NCI-H345 treated with DMSO at 0.1 percent for 48 hours (cell line): ENCODE measurements around the gene DHDH.
A peak's percentile ranks its signal among the peaks of the same experiment; 100 is the strongest.
"Not testable (repeated sequence)": the region's sequence is repeated elsewhere in the genome, so short reads cannot be mapped to it uniquely, and the experiment has no call there.

Experiments
- DNase-seq: peaks from one replicate; lab custom pipeline; 2025; ENCODE audit not compliant: unreplicated experiment; lab: John Stamatoyannopoulos, UW

The DHDH gene

GRCh38 chr19:48914181-48914580 lies 19.3 kb upstream of the DHDH start:
- no peak for DNase-seq

GRCh38 chr19:48915757-48916156 lies 17.7 kb upstream of the DHDH start:
- peak; percentile 76 for DNase-seq

DNA sequence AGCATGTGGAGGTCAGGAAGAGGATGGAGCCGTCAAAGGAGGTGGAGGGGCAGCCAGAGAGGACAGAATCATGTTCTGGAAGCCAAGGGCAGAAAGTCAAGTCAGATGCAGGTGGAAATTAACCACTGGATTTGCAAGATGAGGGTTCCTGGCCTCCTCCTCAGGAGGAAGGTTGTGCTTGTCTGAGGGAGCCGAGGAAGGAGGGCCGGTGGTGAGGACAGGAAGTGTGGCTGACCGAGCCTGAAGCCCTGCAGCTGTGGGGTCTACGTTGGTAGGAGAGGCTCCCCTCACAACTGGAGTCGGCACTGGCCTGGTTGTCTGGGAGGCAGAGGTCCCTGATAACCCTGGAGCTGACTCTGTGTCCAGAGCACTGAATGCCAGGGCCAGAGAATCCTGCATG lies 15.4 kb upstream of the DHDH start:
- no peak for DNase-seq

- DNase-seq, result no peak
These were observed 14.7 kb upstream of the DHDH start for GRCh38 chr19:48918801-48919247.

GRCh38 chr19:48919271-48919670 lies 14.2 kb upstream of the DHDH start:
- DNase-seq, result not testable (repeated sequence)

DNA sequence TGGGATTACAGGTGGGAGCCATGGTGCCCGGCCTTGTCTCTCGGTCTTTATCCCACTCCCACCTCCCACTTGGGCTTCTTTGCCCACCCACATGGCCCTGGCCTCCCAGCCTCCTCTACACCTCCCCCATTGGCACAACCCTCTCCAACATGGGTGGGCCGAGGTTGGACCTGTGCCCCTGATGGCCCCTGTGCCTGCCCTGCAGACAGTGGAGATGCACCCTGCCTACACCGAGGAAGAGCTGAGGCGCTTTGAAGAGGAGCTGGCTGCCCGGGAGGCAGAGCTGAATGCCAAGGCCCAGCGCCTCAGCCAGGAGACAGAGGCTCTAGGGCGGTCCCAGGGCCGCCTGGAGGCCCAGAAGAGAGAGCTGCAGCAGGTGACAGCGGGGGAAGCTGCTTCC lies 12.6 kb upstream of the DHDH start:
- DNase-seq, result no peak

GRCh38 chr19:48921721-48922500 lies 11.6 kb upstream of the DHDH start:
- no peak for DNase-seq

- no peak for DNase-seq
These were observed 10.7 kb upstream of the DHDH start for GRCh38 chr19:48922548-48923490.

DNA sequence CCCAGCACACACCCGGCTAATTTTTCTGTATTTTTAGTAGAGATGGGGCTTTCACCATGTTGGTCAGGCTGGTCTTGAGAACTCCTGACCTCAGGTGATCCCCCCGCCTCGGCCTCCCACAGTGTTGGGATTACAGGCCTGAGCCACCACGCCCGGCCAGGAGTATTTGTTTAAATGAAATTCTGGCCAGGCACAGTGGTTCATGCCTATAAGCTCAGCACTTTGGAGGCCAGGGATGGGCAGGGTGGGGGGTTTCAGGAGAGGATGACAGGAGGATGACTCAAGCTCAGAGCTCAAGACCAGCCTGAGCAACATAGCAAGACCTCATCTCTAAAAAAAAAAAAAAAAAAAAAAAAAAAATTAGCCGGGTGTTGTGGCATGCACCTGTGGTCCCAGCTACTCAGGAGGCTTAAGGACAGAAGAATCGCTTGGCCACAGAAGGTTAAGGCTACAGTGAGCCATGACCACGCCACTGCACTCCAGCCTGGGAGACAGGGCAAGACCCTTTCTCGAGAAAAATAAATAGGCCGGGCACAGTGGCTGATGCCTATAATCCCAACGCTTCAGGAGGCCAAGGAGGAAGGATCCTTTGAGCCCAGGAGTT lies 8.2 kb upstream of the DHDH start:
- DNase-seq, result no peak

DNA sequence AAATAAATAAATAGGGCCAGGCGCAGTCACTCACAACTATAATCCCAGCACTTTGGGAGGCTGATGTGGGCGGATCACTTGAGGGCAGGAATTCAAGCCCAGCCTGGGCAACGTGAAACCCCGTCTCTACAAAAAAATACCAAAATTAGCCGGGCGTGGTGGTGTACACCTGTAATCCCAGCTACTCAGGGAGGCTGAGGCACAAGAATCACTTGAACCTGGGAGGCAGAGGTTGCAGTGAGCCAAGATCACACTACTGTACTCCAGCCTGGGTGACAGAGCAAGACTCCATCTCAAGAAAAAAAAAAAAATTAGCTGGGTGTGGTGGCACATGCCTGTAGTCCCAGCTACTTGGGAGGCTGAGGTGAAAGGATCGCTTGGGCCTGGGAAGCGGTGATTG lies 7.6 kb upstream of the DHDH start:
- not testable (repeated sequence) for DNase-seq

DNA sequence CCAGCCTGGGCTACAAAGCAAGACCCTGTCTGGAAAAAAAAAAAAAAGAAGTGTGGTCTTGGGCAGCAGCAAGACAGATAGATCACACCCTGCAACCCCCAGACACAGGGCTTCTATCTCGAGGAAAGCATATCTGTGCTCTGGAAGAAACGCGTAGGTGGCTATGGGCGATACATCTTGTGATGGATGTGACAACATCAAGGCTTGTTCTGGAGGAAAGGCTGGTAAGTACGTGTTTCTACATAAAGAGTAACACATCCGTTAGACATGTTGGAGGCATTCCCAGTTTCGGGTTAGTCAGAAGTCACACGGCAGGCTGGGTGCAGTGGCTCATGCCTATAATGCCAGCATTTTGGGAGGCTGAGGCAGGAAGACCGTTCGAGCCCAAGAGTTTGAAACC lies 6.6 kb upstream of the DHDH start:
- no peak for DNase-seq

DNA sequence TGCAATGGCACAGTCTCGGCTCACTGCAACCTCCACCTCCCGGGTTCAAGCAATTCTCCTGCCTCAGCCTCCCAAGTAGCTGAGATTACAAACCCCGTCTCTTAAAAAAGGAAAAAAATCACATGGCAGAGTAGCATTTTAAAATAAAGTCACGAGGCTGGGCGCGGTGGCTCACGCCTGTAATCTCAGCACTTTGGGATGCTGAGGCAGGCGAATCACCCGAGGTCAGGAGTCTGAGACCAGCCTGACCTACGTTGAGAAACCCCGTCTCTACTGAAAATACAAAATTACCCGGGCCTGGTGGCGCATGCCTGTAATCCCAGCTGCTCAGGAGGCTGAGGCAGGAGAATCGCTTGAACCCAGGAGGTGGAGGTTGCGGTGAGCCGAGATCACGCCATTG lies 5.8 kb upstream of the DHDH start:
- not testable (repeated sequence) for DNase-seq

- no peak for DNase-seq
These were observed 5.1 kb upstream of the DHDH start for GRCh38 chr19:48928164-48929025.

DNA sequence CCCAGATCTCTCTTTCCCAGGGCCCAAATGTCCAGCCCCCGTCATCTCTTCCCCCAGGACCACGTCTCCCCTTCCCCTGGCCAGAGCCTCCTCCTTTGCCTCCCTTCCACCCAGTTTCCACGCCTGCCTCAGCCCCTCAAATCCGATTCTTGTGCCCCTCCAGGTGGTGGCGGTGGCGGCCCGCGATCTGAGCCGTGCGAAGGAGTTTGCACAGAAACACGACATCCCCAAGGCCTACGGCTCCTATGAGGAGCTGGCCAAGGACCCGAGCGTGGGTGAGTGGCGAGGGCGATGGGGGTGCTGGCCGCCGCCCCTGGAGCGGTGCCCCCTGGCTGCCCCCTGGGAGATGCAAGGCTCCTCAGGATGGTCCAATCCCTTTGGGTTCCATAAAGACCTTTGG lies 1.3 kb downstream of the DHDH start:
- no peak for DNase-seq

DNA sequence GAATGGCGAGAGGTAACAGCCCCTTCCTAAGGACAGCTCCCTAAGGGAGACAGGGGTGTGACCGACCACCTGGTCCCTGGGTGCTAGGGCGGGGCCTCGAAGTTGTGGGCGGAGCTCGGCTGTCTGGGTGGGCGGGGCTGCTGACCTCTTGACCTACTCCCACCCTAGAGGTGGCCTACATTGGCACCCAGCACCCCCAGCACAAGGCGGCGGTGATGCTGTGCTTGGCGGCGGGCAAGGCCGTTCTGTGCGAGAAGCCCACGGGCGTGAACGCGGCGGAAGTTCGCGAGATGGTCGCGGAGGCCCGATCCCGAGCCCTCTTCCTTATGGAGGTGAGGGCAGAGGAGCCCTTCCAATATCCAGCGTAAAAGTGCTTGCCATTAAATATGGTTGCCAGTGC lies 2.4 kb downstream of the DHDH start:
- DNase-seq, result no peak

DNA sequence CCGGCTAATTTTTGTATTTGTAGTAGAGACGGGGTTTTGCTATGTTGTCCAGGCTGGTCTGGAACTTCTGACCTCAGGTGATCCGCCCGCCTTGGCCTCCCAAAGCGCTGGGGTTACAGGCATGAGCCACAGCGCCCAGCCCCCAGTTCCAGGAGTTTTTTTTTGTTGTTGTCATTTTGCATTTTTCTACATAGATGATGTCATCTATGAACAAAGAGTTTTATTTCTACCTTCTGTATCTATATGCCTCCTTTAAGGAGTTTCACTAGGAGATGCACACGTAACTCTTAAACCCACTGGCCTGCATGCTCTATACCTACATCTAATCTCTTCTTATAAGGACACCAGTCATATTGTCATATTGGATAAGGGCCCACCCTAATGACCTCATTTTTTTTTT lies 4.8 kb downstream of the DHDH start:
- DNase-seq, result no peak

- no peak for DNase-seq
These were observed 7.4 kb downstream of the DHDH start for GRCh38 chr19:48940902-48941301.

- no peak for DNase-seq
These were observed 9.6 kb downstream of the DHDH start for GRCh38 chr19:48943081-48943480.

DNA sequence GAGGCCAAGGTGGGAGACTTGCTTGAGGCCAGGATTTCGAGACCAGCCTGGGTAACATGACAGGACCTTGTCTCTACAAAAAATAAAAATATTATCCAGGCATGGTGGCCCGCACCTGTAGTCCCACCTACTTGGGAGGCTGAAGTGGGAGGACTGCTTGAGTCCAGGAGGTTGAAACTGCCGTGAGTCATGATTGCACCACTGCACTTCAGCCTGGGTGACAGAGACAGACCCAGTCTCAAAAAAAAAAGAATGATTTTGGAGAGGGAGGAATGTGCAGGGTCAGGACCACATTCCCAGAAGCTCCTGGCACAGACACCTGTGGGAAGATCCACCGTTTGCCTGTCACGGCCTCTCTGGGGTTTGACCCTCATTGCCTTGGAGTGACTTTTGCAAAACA lies 11.9 kb downstream of the DHDH start:
- DNase-seq, result no peak

DNA sequence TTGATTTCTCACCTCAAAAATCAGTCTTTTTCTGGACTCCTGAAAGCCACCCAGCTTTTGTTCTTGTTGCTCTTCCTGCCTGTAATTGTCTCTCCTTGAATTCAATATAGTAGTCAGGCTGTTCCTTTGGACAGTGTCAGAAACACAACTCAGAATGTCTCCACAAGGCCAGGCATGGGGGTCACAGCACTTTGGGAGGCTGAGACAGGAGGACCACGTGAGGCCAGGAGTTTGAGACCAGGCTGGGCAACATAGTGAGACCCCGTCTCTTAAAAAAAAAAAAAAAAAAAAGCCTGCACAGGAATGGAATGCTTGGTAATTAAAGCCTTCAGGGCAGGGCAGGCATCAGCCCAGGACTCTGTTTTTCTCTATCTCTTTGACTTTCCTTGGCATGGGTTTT lies 12.3 kb downstream of the DHDH start:
- DNase-seq, result no peak
